GDM1 (cell line): ENCODE results near the gene SLC22A17.

Experiments
- DNase-seq: peaks from one replicate; lab custom pipeline; 2025; lab: John Stamatoyannopoulos, UW

Gene SLC22A17

GRCh38 chr14:23361763-23362162, 9.1 kb upstream of the SLC22A17 start:
- no peak for DNase-seq

- no peak for DNase-seq
Measured at GRCh38 chr14:23361320-23361719, 8.6 kb upstream of the SLC22A17 start.

GRCh38 chr14:23360496-23360895, 7.8 kb upstream of the SLC22A17 start:
- no peak for DNase-seq

GRCh38 chr14:23359722-23360447, 7.2 kb upstream of the SLC22A17 start:
- DNase-seq, result no peak

- no peak for DNase-seq
Measured at GRCh38 chr14:23359167-23359626, 6.5 kb upstream of the SLC22A17 start.

GRCh38 chr14:23358553-23359166, 6.0 kb upstream of the SLC22A17 start:
- no peak for DNase-seq

- DNase-seq, result no peak
Measured at GRCh38 chr14:23358042-23358441, 5.4 kb upstream of the SLC22A17 start.

GRCh38 chr14:23357261-23357660, 4.6 kb upstream of the SLC22A17 start:
- DNase-seq, result no peak

GRCh38 chr14:23356662-23357061, 4.0 kb upstream of the SLC22A17 start:
- no peak for DNase-seq

- no peak for DNase-seq
Measured at GRCh38 chr14:23355871-23356435, 3.3 kb upstream of the SLC22A17 start.

GRCh38 chr14:23354990-23355389, 2.3 kb upstream of the SLC22A17 start:
- no peak for DNase-seq

GRCh38 chr14:23353433-23353780, 720 bp upstream of the SLC22A17 start:
- no peak for DNase-seq

GRCh38 chr14:23351681-23352505, 794 bp downstream of the SLC22A17 start:
- DNase-seq, result no peak

GRCh38 chr14:23349156-23349845, 3.4 kb downstream of the SLC22A17 start:
- no peak for DNase-seq

GRCh38 chr14:23348297-23348655, 4.4 kb downstream of the SLC22A17 start:
- DNase-seq, result no peak

- DNase-seq, result no peak
Measured at GRCh38 chr14:23347406-23348296, 5.0 kb downstream of the SLC22A17 start.

GRCh38 chr14:23346693-23347405, 5.8 kb downstream of the SLC22A17 start:
- DNase-seq, result no peak

GRCh38 chr14:23345987-23346692, 6.5 kb downstream of the SLC22A17 start:
- DNase-seq, result no peak

GRCh38 chr14:23344481-23344880, 8.2 kb downstream of the SLC22A17 start:
- DNase-seq, result no peak
